Adrenal gland (tissue), 5 donors: ENCODE results near the gene ADCY5.

Experiments used
- POLR2A ChIP-seq, 2 donors: fragments of 450-650 bp; IDR thresholded peaks; one replicate each; pipeline ENCODE4 v1.6.1; 2017; ENCODE audit warnings: antibody characterized with exemption in 2 of 2, mild to moderate bottlenecking in 2 of 2, moderate library complexity in 1 of 2
- TF ChIP-seq, protein P1 (sequence below), 6 experiments: fragments of 450-650 bp in 4 of 6; fragments of 200-600 bp in 2 of 6; sonication (generic) in 1 of 6; IDR thresholded peaks; 1 replicate in 5 of 6; 2 replicates in 1 of 6; pipeline versions ENCODE4 v1.5.1 to v1.8.0; 2016 to 2021; ENCODE audit warnings: antibody characterized with exemption in 6 of 6, mild to moderate bottlenecking in 2 of 6, moderate library complexity in 1 of 6
- donor health status: DM: no; HTN: no; CAD: no.

DNA sequence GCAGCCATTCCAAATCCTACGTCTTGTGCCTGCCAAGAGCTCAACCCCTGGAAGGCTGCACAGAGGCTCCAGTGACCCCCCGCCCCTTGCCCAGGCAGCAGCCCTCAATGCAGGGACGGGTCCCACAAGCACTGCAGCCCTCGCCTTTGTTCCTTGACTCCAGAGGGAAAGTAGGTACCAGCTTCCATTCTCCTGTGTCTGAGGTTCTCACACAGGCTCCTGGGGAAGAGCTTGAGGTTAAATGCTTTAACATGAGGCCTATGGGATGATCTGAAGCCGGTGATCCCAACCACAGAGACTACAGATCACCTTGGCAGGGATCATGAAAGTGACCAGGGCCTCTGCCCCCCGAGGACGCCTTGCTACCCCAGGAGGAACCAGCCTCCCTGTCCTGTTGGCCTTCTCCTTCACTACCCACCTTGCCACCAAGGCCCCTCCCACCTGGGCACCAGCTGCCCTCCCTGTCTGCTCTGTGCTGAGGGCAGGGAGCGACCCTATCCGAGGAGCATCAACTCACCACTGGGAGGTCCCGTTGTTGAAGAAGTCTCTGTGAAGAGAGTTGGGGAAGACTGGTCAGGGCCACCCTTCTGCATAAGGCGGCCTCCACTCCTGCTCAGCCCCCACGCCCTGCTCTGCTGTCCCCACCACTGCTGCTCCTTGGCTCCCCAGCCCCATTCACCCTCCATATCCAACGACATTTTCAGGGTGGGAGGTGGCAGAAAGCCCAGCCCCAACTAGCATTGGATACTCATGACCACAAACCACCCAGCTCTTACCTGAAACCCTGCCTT is 151.9 kb downstream of the ADCY5 start:
- no peak for TF ChIP-seq POLR2A (IDR thresholded peaks at IDR 0.05)
- TF ChIP-seq, protein P1, sequence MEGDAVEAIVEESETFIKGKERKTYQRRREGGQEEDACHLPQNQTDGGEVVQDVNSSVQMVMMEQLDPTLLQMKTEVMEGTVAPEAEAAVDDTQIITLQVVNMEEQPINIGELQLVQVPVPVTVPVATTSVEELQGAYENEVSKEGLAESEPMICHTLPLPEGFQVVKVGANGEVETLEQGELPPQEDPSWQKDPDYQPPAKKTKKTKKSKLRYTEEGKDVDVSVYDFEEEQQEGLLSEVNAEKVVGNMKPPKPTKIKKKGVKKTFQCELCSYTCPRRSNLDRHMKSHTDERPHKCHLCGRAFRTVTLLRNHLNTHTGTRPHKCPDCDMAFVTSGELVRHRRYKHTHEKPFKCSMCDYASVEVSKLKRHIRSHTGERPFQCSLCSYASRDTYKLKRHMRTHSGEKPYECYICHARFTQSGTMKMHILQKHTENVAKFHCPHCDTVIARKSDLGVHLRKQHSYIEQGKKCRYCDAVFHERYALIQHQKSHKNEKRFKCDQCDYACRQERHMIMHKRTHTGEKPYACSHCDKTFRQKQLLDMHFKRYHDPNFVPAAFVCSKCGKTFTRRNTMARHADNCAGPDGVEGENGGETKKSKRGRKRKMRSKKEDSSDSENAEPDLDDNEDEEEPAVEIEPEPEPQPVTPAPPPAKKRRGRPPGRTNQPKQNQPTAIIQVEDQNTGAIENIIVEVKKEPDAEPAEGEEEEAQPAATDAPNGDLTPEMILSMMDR (IDR thresholded peaks at IDR 0.05) = no peak
